Astrocyte (in vitro differentiated cells and primary cell): ENCODE measurements around the gene ZHX3. TPM values are rescaled to one million over a fixed set of nuclear protein-coding genes. Genes with fewer than 3 reads are reported as not detected.

ENCODE experiments used
- DNase-seq: peaks from one replicate; pipeline ENCODE4 v3.0.0-alpha.2; 2010; ENCODE audit warnings: low read depth
- FAIRE-seq: peaks from 2 replicates; lab custom pipeline; 2011; peaks lifted over from hg19 to GRCh38; lab: Jason Lieb, UNC
- H2AFZ ChIP-seq: 2 replicates; pipeline ENCODE4 v1.6.0; 2012; ENCODE audit warnings: low read depth, low read length, inconsistent platforms
- H3K27ac ChIP-seq: 2 replicates; pipeline ENCODE4 v1.5.1; 2011; ENCODE audit warnings: low read depth, low read length, inconsistent platforms
- H3K27me3 ChIP-seq: 2 replicates; pipeline ENCODE4 v1.6.0; 2011; ENCODE audit warnings: low read length, inconsistent platforms; ENCODE audit not compliant: insufficient read depth
- H3K36me3 ChIP-seq: 2 replicates; pipeline ENCODE4 v1.5.1; 2011; ENCODE audit warnings: low read length, inconsistent platforms; ENCODE audit not compliant: insufficient read depth
- H3K4me1 ChIP-seq: 2 replicates; pipeline ENCODE4 v1.5.1; 2011; ENCODE audit warnings: low read length, inconsistent platforms; ENCODE audit not compliant: insufficient read depth
- H3K4me2 ChIP-seq: 2 replicates; pipeline ENCODE4 v1.6.0; 2012; ENCODE audit warnings: low read length, inconsistent platforms
- H3K4me3 ChIP-seq: 2 replicates; pipeline ENCODE4 v1.5.1; 2011; ENCODE audit warnings: low read depth, mild to moderate bottlenecking, low read length, inconsistent platforms; ENCODE audit not compliant: insufficient read depth
- H3K79me2 ChIP-seq: 2 replicates; pipeline ENCODE4 v1.6.0; 2012; ENCODE audit warnings: mild to moderate bottlenecking, low read length, inconsistent platforms; ENCODE audit not compliant: insufficient read depth
- H3K9ac ChIP-seq: 2 replicates; pipeline ENCODE4 v1.6.0; 2012; ENCODE audit warnings: mild to moderate bottlenecking, low read length, inconsistent platforms
- H3K9me3 ChIP-seq: 2 replicates; pipeline ENCODE4 v1.5.1; 2012; ENCODE audit warnings: low read depth, mild to moderate bottlenecking, low read length, inconsistent platforms; ENCODE audit not compliant: insufficient read depth
- H4K20me1 ChIP-seq: 2 replicates; pipeline ENCODE4 v1.6.0; 2012; ENCODE audit warnings: low read length, inconsistent platforms; ENCODE audit not compliant: insufficient read depth
- H3K27ac Mint-ChIP-seq: one replicate; pipeline ENCODE4 v1.8.0; 2021; ENCODE audit warnings: mild to moderate bottlenecking, mixed read lengths; ENCODE audit not compliant: unreplicated experiment
- H3K27me3 Mint-ChIP-seq: one replicate; pipeline ENCODE4 v1.8.0; 2021; ENCODE audit warnings: low read depth, mixed read lengths; ENCODE audit not compliant: unreplicated experiment
- H3K36me3 Mint-ChIP-seq: one replicate; pipeline ENCODE4 v1.8.0; 2021; ENCODE audit warnings: low read depth, mixed read lengths; ENCODE audit not compliant: unreplicated experiment
- H3K4me1 Mint-ChIP-seq: one replicate; pipeline ENCODE4 v1.8.0; 2021; ENCODE audit warnings: low read depth, mixed read lengths; ENCODE audit not compliant: unreplicated experiment
- H3K4me3 Mint-ChIP-seq: one replicate; pipeline ENCODE4 v1.8.0; 2021; ENCODE audit warnings: mild to moderate bottlenecking, moderate library complexity, mixed read lengths; ENCODE audit not compliant: unreplicated experiment
- H3K9me3 Mint-ChIP-seq: one replicate; pipeline ENCODE4 v1.8.0; 2021; ENCODE audit warnings: mild to moderate bottlenecking, mixed read lengths; ENCODE audit not compliant: unreplicated experiment
- EZH2 ChIP-seq: IDR thresholded peaks from 2 replicates; pipeline ENCODE4 v1.6.1; 2012; ENCODE audit warnings: mild to moderate bottlenecking, low read length, inconsistent platforms; ENCODE audit not compliant: insufficient read depth
- total RNA-seq: library from RNA; stranded (reverse); gene quantifications from 2 replicates; pipeline ENCODE4 v1.2.1, GENCODE V29; 2021
- TF ChIP-seq, protein P1 (sequence below): IDR thresholded peaks from 2 replicates; pipeline ENCODE4 v1.5.1; 2011; ENCODE audit warnings: low read depth, mild to moderate bottlenecking, inconsistent platforms, low read length, moderate library complexity; ENCODE audit not compliant: insufficient read depth

Gene ZHX3
- total RNA-seq, 1 donor from 2014 or later: 41.6 TPM

DNA sequence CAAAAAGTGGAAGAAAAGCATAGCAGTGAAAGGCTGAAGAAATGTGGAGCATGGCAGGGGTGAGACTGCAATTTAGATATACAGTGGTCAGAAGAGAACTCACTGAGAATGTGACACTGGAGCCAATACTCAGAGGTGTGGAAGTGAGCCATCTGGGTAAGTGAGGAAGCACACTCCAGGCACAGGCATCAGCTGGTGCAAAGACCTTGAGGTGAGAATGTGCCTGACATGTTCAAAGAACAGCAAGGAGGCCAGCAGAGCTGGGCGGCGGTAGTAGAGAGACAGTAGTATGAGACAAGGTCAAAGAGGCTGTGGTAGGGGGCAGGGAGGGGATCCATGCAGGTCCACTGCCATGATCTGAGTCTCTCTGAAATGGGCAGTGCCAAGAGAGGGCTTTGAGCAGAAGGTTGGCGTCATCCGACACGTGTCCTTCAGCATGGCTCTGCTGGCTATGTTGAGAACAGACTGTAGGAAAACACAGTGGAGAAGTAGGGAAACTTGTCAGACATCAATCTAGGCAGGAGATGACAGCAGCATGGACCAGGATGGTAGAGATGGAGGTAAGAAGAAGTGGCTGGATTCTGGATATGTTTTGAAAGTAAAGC is 95.8 kb downstream of the ZHX3 start:
- H3K27me3 ChIP-seq: no peaks in the 10 kb centered on the region
- H3K36me3 ChIP-seq: no peaks in the 10 kb centered on the region
- H3K4me1 ChIP-seq: no peaks in the 10 kb centered on the region
- H3K36me3 Mint-ChIP-seq: no peaks in the 10 kb centered on the region
- FAIRE-seq: no peak
- H3K27ac ChIP-seq: no peak overlapping the region
- H3K27me3 Mint-ChIP-seq: no peaks in the 10 kb centered on the region
- no peak overlapping the region for H2AFZ ChIP-seq
- no peaks in the 10 kb centered on the region for H3K9me3 Mint-ChIP-seq
- no peak overlapping the region for H3K4me3 Mint-ChIP-seq
- H3K79me2 ChIP-seq: no peaks in the 10 kb centered on the region
- H3K27ac Mint-ChIP-seq: no peak overlapping the region
- peaks cover 17% of the 10 kb centered on the region for H4K20me1 ChIP-seq
- no peak for DNase-seq
- H3K4me3 ChIP-seq: no peak overlapping the region
- H3K9ac ChIP-seq: no peak overlapping the region
- peaks cover 14% of the 10 kb centered on the region for H3K4me1 Mint-ChIP-seq
- H3K4me2 ChIP-seq: no peak overlapping the region
- no peaks in the 10 kb centered on the region for H3K9me3 ChIP-seq
- TF ChIP-seq, protein P1, sequence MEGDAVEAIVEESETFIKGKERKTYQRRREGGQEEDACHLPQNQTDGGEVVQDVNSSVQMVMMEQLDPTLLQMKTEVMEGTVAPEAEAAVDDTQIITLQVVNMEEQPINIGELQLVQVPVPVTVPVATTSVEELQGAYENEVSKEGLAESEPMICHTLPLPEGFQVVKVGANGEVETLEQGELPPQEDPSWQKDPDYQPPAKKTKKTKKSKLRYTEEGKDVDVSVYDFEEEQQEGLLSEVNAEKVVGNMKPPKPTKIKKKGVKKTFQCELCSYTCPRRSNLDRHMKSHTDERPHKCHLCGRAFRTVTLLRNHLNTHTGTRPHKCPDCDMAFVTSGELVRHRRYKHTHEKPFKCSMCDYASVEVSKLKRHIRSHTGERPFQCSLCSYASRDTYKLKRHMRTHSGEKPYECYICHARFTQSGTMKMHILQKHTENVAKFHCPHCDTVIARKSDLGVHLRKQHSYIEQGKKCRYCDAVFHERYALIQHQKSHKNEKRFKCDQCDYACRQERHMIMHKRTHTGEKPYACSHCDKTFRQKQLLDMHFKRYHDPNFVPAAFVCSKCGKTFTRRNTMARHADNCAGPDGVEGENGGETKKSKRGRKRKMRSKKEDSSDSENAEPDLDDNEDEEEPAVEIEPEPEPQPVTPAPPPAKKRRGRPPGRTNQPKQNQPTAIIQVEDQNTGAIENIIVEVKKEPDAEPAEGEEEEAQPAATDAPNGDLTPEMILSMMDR: no peak
- TF ChIP-seq EZH2: no peak

DNA sequence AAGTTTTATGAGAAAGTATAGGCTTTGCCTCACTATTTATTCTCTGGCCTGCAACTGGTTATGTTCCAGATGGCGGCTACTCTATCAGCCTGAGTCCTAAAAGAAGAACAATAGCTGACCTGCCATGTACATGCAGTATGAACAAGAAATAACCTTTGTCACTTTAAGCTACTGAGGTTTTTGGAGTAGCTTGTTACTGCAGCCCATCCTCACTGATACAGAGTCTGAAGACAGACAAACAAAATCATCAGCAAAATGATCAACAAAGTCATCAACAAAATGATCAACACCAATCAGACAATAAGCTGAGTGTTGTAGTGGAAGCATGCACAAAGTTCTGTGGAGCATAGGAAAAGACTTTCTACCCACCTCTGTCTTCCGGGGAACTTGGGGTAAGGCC is 97.7 kb downstream of the ZHX3 start:
- no peaks in the 10 kb centered on the region for H3K27me3 Mint-ChIP-seq
- Histone ChIP-seq H3K4me1 (no peaks in the 10 kb centered on the region), H3K79me2 (peaks cover 2% of the 10 kb centered on the region), H3K4me2 (no peak overlapping the region), H3K4me3 (no peak overlapping the region), H2AFZ (no peak overlapping the region), H4K20me1 (peaks cover 17% of the 10 kb centered on the region), H3K9ac (no peak overlapping the region), H3K9me3 (no peaks in the 10 kb centered on the region), H3K36me3 (no peaks in the 10 kb centered on the region), H3K27ac (no peak overlapping the region), H3K27me3 (no peaks in the 10 kb centered on the region)
- no peaks in the 10 kb centered on the region for H3K36me3 Mint-ChIP-seq
- H3K4me3 Mint-ChIP-seq: no peak overlapping the region
- H3K9me3 Mint-ChIP-seq: no peaks in the 10 kb centered on the region
- DNase-seq (no peak), FAIRE-seq (no peak)
- peaks cover 14% of the 10 kb centered on the region for H3K4me1 Mint-ChIP-seq
- no peak overlapping the region for H3K27ac Mint-ChIP-seq
- TF ChIP-seq, protein P1: no peak
- no peak for TF ChIP-seq EZH2

DNA sequence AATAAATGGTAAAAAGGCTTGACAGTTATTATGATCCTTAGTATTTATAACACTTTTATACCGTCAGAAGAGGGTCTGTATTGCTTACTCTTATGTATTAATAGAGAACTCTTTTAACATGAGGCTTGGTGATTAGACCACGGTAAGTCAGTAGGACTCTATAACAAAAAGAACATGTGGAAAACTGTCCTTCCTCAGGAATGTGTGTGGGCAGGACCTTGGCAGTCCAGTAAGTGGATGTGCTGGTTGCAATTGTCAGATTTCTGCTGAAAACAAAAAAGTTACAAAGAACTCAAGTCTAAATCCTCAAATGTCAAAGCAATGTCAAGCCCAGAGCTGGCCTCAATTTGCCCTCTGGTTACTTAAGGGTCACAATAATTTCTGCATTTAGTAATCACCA is 99.1 kb downstream of the ZHX3 start:
- no peak overlapping the region for H3K4me3 Mint-ChIP-seq
- H3K27ac Mint-ChIP-seq: no peak overlapping the region
- Histone ChIP-seq H3K36me3 (no peaks in the 10 kb centered on the region), H3K9me3 (no peaks in the 10 kb centered on the region), H3K9ac (no peak overlapping the region), H3K27me3 (no peaks in the 10 kb centered on the region), H3K4me1 (peaks cover 1% of the 10 kb centered on the region), H3K79me2 (peaks cover 4% of the 10 kb centered on the region), H4K20me1 (peaks cover 21% of the 10 kb centered on the region), H3K27ac (no peak overlapping the region), H3K4me2 (peak overlapping the region; percentile 4), H3K4me3 (no peak overlapping the region), H2AFZ (no peak overlapping the region)
- H3K9me3 Mint-ChIP-seq: no peaks in the 10 kb centered on the region
- FAIRE-seq: no peak
- H3K36me3 Mint-ChIP-seq: no peaks in the 10 kb centered on the region
- no peaks in the 10 kb centered on the region for H3K27me3 Mint-ChIP-seq
- no peak for TF ChIP-seq EZH2
- TF ChIP-seq, protein P1: no peak
- peak; percentile 82 for DNase-seq
- peaks cover 13% of the 10 kb centered on the region for H3K4me1 Mint-ChIP-seq
